ENCODE measurements around the gene DPP3. TPM values are rescaled to one million over a fixed set of nuclear protein-coding genes. Genes with fewer than 3 reads are reported as not detected.

Gene DPP3
- total and polyA plus RNA-seq, 2 of the 4 experiments (the other 2 are of a cell fraction), result 51.8 to 66.3 TPM

GRCh38 chr11:66467756-66468155 lies 12.5 kb upstream of the DPP3 start:
- BruUV-seq (replicated peaks), result no TSS peak
- H2AK9ac ChIP-seq (replicated peaks; ENCODE audit: low read depth, low read length, poor library complexity), result peak overlapping the region; percentile 96
- H3K9ac ChIP-seq (ENCODE audit: low read depth, low read length), result peak overlapping the region; percentile 56
- CTCF ChIA-PET, result no interaction called here
- peaks cover 8% of the 10 kb centered on the region for H3K9me1 ChIP-seq (ENCODE audit: insufficient read depth, low read length)
- peaks cover 20 to 27% of the 10 kb centered on the region in 2 experiments for H3K79me1 ChIP-seq (ENCODE audit: low read depth in 1 of 2, low read length in 2 of 2)
- peak overlapping the region; percentile 61 for H3K4ac ChIP-seq (ENCODE audit: low read depth, low read length)
- H3K27ac ChIP-seq (ENCODE audit: insufficient read depth, low read length), result no peak overlapping the region
- H3K4me2 ChIP-seq (ENCODE audit: low read depth, low read length), result peak overlapping the region; percentile 92
- H2AFZ ChIP-seq (replicated peaks; ENCODE audit: low read length, poor library complexity), result peak overlapping the region; percentile 95
- H4K8ac ChIP-seq (ENCODE audit: low read depth in 2 of 2, low read length in 2 of 2), result peak overlapping the region in 1 of 2 experiments; percentile 51; a peak in 2 of 4 replicates
- dilution Hi-C loops (cut with HindIII; ENCODE audit: low sequenced_read_pairs, unreplicated experiment), result no loop called here
- H3K23ac ChIP-seq (ENCODE audit: low read depth, low read length), result peak overlapping the region; percentile 87
- no peak overlapping the region for H4K5ac ChIP-seq (ENCODE audit: low read depth, low read length)
- no peak overlapping the region for H2BK15ac ChIP-seq (ENCODE audit: low read depth, low read length)
- ATAC-seq (ENCODE audit: low read depth) (no peak), DNase-seq (no peak)
- H2AK5ac ChIP-seq (ENCODE audit: low read depth, low read length), result peak overlapping the region; percentile 53; the same call in 1 of the 2 replicates
- intact Hi-C loops (cut with micrococcal nuclease), result no loop called here
- no peak overlapping the region for H2BK5ac ChIP-seq (ENCODE audit: low read depth, low read length, poor library complexity, severe bottlenecking)
- no peak overlapping the region for H3K56ac ChIP-seq (ENCODE audit: extremely low read depth, insufficient read depth, low read length)
- no peak overlapping the region for H3K18ac ChIP-seq (ENCODE audit: low read depth, low read length)
- no peaks in the 10 kb centered on the region for H3K27me3 ChIP-seq (ENCODE audit: control insufficient read depth, insufficient read depth, low read length)
- no peaks in the 10 kb centered on the region; the same call in 1 of the 2 replicates for H4K20me1 ChIP-seq (ENCODE audit: insufficient read depth, low read length)
- no peaks in the 10 kb centered on the region for H3K9me3 ChIP-seq (ENCODE audit: control insufficient read depth, insufficient read depth, low read length)
- no peak overlapping the region for H4K91ac ChIP-seq (ENCODE audit: insufficient read depth, low read depth, low read length)
- TF ChIP-seq ELK1 (IDR thresholded peaks at IDR 0.05; ENCODE audit: borderline replicate concordance, low read depth, low read length), result no peak
- no peak for TF ChIP-seq MAFK (IDR thresholded peaks at IDR 0.05; ENCODE audit: low read depth, low read length)
- TF ChIP-seq CEBPB (IDR thresholded peaks at IDR 0.05; ENCODE audit: low read depth, low read length), result no peak
- TF ChIP-seq CTCF (conservative IDR thresholded peaks at IDR 0.05; ENCODE audit: low read depth, low read length), result no peak
- no peak for TF ChIP-seq MXI1 (IDR thresholded peaks at IDR 0.05; ENCODE audit: borderline replicate concordance, low read depth, low read length)
- no peak for TF ChIP-seq RAD21 (IDR thresholded peaks at IDR 0.05; ENCODE audit: low read length)
- no peak for TF ChIP-seq BHLHE40 (IDR thresholded peaks at IDR 0.05; ENCODE audit: low read depth, low read length)
- no peak for TF ChIP-seq FOS (IDR thresholded peaks at IDR 0.05; ENCODE audit: low read depth, low read length)
- no peak for TF ChIP-seq SMC3 (IDR thresholded peaks at IDR 0.05; ENCODE audit: low read depth, low read length)
- TF ChIP-seq RCOR1 (IDR thresholded peaks at IDR 0.05; ENCODE audit: insufficient replicate concordance, low read length), result no peak
- H3K36me3 ChIP-seq (ENCODE audit: control insufficient read depth, insufficient read depth, low read length), result peaks cover 14% of the 10 kb centered on the region
- H2BK120ac ChIP-seq (ENCODE audit: low read depth, low read length), result no peak overlapping the region
- POLR2A ChIA-PET (ENCODE audit: unreplicated experiment), result no interaction called here
- in situ Hi-C loops (cut with MboI; ENCODE audit: low sequenced_read_pairs), result no loop called here
- H2BK20ac ChIP-seq (ENCODE audit: low read depth, low read length), result no peak overlapping the region
- H3K14ac ChIP-seq (replicated peaks; ENCODE audit: low read depth, low read length), result peak overlapping the region; percentile 78
- WGBS, 2 experiments (ENCODE audit: extremely low coverage in 2 of 2, insufficient read length in 1 of 2), result no CpG with 5 or more reads among the region's 6 CpGs
- peaks cover 8% of the 10 kb centered on the region; the same call in 1 of the 2 replicates for H3K4me1 ChIP-seq (ENCODE audit: control insufficient read depth, insufficient read depth, low read length)
- peak overlapping the region; percentile 67 for H3K4me3 ChIP-seq (ENCODE audit: insufficient read depth, low read depth, low read length)

All from IMR-90 (cell line).